Fibroblast of pulmonary artery (primary cell): ENCODE results near the gene PRR14L.
"Not testable (repeated sequence)": the region's sequence is repeated elsewhere in the genome, so short reads cannot be mapped to it uniquely, and the experiment has no call there.

Source experiments
- DNase-seq: peaks from one replicate; pipeline ENCODE4 v3.0.0-alpha.2; 2010; ENCODE audit warnings: low read depth
- H3K4me3 ChIP-seq: replicated peaks from 2 replicates; pipeline ENCODE4 v1.5.1; 2011; ENCODE audit warnings: low read depth, mild to moderate bottlenecking, control low read depth, low read length, moderate library complexity
- TF ChIP-seq, protein P1 (sequence below): IDR thresholded peaks from 2 replicates; pipeline ENCODE4 v1.5.1; 2011; ENCODE audit warnings: mild to moderate bottlenecking, control low read depth, low read length, inconsistent platforms; ENCODE audit errors: missing control alignments

The PRR14L gene

DNA sequence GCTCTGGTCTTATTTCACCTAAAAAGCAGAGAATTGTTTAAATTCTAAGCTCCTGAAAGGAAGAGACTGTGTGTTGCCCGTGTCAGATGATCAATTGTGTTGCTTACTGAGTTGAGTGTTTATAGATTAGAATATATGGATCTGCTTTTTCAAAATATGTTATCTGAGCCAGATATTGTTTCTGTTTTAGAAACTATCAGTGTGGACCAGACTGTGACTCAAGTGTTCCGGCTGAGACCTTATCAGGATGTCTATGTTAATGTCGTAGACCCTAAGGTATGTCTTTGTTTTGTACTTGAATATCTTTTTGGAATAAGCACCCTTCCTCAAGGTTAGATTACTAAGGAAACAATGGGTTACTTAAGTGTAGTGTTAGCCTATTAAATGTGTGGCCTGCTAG, 14.9 kb upstream of the PRR14L start:
- DNase-seq: peak; percentile 20
- TF ChIP-seq, protein P1, sequence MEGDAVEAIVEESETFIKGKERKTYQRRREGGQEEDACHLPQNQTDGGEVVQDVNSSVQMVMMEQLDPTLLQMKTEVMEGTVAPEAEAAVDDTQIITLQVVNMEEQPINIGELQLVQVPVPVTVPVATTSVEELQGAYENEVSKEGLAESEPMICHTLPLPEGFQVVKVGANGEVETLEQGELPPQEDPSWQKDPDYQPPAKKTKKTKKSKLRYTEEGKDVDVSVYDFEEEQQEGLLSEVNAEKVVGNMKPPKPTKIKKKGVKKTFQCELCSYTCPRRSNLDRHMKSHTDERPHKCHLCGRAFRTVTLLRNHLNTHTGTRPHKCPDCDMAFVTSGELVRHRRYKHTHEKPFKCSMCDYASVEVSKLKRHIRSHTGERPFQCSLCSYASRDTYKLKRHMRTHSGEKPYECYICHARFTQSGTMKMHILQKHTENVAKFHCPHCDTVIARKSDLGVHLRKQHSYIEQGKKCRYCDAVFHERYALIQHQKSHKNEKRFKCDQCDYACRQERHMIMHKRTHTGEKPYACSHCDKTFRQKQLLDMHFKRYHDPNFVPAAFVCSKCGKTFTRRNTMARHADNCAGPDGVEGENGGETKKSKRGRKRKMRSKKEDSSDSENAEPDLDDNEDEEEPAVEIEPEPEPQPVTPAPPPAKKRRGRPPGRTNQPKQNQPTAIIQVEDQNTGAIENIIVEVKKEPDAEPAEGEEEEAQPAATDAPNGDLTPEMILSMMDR: no peak
- no peak overlapping the region for H3K4me3 ChIP-seq

DNA sequence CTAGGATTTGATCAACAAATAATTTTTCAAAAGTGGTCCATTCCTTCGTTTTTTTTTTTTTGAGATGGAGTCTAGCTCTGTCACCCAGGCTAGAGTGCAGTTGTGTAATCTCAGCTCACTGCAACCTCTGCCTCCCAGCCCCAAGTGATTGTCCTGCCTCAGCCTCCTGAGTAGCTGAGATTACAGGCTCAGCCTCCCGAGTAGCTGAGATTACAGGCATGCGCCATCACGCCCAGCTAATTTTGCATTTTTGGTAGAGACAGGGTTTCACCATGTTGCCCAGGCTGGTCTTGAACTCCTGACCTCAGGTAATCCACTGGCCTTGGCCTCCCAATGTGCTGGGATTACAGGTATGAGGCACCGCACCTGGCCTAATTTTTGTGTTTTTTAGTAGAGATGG, 8.9 kb upstream of the PRR14L start:
- H3K4me3 ChIP-seq, DNase-seq: not testable (repeated sequence)

DNA sequence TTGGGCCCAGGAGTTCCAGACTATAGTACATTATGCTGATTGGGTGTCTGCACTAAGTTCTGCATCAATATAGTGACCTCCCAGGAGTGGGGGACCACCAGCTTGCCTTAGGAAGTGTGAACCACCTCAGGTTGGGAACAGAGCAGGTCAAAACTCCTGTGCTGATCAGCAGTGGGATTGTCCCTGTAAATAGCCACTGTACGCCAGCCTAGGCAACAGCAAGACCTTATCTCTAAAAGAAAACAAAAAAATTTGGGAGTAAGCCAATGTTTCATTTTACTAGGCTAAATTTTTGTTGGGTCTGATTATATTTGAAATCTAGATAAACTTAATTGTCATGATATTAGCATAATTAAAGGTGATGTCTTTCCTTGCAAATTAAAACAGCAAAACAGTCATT, 7.3 kb upstream of the PRR14L start:
- H3K4me3 ChIP-seq: no peak overlapping the region
- TF ChIP-seq, protein P1: no peak
- DNase-seq: no peak

DNA sequence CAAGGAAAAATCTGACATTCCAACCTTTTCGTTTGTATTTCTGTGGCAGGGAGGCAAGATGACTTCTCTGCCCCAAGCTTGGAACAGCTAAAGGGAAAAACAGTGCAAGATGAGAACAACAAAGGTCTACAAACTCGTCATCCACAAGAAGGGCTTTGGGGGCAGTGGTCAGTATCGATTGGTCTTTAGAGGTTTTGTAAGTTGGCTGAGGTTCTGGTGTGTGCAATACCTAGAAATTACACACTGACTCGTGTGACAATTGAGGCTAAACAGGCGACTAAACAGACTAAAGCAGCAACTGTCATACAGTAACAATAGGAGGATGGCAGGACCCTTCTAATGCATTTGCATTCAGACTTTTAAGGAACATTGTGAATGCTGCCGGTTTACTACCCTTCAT, 4.9 kb upstream of the PRR14L start:
- peak overlapping the region; percentile 89 for H3K4me3 ChIP-seq
- no peak for DNase-seq
- TF ChIP-seq, protein P1: no peak

DNA sequence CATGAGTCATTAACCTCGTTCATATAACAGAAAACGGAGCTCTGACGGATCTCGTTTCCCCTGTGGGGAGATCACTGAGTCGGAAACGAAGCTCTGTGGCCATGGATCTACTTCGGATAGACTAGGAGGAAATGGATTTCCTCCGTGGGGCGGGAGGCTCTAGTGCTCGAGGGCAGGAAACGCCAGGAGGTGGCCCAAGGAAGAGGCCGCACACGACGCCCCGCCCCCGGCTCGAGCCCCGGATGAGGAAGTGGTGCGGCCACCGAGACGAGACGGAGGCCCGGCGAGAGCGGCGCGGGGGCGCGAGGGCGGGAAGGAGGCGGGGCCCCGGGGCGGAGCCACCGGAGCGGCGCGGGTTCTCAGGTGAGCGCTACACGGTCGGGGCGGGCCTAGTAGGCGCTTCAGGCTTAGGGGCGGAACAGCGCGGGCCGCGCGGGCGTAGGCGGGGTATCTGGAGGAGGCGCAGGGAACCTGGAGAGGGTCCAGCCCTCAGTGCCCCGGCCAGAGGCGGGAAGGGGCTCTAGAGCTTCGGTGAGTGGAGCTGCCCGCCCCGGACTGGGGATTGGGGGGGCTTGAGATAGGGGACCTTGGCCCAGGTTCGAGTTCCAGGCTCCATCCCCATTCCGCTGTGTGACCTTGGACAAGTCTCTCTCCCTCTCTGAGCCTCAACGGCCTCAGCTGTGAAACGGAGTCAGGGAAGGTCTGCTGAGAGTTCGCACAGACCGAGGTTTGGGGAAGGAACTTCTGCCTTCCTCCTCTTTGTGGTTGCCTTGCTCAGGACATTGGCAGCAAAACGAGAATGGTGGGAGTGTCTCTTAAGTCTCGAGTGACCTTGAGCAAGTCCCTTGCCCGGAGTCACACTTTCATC, 3.9 kb upstream of the PRR14L start, which contains the start of gene DEPDC5:
TSS of gene DEPDC5 (plus strand) at position 386 of the 868 bp plus-strand sequence. CDS start 903 bp downstream, outside the sequence.
- DNase-seq: peak; percentile 91
- H3K4me3 ChIP-seq: peak within 1 kb of the TSS; percentile 89
- TF ChIP-seq, protein P1: no peak

DNA sequence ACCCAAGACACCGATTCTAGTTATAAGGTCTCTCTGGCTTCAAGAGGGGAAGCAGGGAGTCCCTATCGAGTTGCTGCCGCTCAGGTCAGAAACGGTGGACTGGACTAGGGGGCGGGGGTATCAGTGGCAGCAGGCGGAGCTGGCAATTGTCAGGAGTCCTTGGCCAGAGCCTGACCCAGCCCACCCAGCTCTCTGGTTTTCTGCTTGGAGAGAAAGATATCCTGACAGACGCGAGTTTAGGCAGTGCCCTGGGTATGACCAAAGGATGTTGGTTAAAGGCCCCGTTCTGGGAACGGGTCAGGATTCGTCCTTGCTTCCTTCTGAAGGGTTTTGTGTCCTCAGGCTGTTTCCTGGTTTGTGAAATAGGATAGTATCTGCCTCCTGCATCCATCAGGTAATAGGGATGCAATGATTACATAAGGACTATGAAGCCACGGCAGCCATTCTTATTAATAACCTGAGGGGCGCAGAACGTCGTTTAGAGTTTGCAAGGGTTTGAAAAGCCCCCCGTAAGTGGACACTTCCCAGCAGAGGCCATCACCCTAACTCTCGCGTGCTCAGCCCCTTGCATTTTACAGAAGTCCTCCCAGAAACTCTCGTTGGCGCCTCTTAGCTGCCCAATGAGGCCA, 3.2 kb upstream of the PRR14L start:
- H3K4me3 ChIP-seq: peak overlapping the region; percentile 89

More for the DNA sequence above, 3.2 kb upstream of the PRR14L start:
- TF ChIP-seq, protein P1: no peak
- DNase-seq: no peak
